ENCODE data around the gene SCRT2.

DNA sequence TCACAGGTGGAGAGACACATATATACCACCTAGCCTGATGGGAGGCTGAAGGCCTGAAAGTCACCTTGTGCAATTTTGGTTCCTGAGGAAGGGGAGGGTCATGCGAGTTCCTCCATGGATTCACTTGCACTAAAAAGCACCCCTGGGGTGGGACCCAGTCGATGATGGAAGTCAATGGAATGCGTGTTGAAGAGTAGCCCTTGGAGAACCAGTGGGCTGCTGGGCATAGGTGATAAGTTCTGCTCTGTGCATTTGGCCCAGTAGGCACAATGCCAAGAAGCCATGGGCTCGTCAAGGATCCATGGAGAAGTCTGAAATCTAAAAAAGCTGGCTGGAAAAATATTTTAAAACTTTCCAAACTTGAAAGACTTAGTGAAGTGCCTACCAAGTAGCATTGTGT, 18.9 kb upstream of the SCRT2 start:
- TF ChIP-seq, protein P1, sequence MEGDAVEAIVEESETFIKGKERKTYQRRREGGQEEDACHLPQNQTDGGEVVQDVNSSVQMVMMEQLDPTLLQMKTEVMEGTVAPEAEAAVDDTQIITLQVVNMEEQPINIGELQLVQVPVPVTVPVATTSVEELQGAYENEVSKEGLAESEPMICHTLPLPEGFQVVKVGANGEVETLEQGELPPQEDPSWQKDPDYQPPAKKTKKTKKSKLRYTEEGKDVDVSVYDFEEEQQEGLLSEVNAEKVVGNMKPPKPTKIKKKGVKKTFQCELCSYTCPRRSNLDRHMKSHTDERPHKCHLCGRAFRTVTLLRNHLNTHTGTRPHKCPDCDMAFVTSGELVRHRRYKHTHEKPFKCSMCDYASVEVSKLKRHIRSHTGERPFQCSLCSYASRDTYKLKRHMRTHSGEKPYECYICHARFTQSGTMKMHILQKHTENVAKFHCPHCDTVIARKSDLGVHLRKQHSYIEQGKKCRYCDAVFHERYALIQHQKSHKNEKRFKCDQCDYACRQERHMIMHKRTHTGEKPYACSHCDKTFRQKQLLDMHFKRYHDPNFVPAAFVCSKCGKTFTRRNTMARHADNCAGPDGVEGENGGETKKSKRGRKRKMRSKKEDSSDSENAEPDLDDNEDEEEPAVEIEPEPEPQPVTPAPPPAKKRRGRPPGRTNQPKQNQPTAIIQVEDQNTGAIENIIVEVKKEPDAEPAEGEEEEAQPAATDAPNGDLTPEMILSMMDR (IDR thresholded peaks at IDR 0.05): no peak
- TF ChIP-seq POLR2AphosphoS5 (IDR thresholded peaks at IDR 0.05) (no peak), POLR2A (IDR thresholded peaks at IDR 0.05; ENCODE audit: low read depth) (no peak)

Data from esophagus muscularis mucosa (tissue), 3 donors.